Measurements from ENCODE around the gene SORBS1.

DNA sequence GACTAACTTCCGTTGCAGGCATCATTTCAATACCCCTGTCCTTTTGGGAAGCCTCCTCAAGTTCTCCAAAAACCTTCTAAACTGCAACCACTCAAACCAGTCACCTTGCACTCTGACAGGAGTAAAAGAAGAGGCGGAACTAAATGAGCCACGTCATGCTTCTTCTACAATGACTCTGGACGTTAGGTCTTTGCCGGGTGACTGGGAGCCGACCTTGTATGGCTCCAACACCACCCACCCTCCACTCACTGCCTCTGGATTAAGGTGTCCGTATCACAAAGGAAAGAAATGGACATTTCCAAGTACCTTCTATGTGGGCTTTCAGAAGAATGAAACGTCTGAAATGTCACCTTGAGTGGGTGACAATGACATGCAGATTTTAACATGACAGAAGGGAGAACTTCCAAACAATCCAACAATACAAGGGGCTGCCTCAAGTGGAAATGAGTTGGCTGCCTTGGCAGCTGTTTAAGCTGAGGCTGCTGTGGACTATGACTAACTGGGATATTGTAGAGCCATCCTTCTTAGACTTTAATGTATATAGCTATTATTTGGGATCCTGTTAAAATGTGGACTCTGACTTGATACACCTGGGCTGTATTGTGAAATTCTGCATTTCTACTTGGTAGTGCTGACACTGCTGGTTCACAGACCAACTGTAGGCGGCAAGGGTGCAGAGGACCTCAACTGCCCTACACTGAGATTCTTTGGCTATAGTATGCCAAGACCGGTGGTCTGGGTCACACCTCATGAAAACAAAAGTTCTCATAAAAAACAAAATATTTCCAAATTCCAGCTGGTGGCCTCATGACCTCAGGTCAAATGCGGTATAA, 236.5 kb downstream of the SORBS1 start:
- TF ChIP-seq, protein P1, sequence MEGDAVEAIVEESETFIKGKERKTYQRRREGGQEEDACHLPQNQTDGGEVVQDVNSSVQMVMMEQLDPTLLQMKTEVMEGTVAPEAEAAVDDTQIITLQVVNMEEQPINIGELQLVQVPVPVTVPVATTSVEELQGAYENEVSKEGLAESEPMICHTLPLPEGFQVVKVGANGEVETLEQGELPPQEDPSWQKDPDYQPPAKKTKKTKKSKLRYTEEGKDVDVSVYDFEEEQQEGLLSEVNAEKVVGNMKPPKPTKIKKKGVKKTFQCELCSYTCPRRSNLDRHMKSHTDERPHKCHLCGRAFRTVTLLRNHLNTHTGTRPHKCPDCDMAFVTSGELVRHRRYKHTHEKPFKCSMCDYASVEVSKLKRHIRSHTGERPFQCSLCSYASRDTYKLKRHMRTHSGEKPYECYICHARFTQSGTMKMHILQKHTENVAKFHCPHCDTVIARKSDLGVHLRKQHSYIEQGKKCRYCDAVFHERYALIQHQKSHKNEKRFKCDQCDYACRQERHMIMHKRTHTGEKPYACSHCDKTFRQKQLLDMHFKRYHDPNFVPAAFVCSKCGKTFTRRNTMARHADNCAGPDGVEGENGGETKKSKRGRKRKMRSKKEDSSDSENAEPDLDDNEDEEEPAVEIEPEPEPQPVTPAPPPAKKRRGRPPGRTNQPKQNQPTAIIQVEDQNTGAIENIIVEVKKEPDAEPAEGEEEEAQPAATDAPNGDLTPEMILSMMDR (IDR thresholded peaks at IDR 0.05; ENCODE audit: low read depth, low read length, missing input control) = no peak
- TF ChIP-seq, protein P2, sequence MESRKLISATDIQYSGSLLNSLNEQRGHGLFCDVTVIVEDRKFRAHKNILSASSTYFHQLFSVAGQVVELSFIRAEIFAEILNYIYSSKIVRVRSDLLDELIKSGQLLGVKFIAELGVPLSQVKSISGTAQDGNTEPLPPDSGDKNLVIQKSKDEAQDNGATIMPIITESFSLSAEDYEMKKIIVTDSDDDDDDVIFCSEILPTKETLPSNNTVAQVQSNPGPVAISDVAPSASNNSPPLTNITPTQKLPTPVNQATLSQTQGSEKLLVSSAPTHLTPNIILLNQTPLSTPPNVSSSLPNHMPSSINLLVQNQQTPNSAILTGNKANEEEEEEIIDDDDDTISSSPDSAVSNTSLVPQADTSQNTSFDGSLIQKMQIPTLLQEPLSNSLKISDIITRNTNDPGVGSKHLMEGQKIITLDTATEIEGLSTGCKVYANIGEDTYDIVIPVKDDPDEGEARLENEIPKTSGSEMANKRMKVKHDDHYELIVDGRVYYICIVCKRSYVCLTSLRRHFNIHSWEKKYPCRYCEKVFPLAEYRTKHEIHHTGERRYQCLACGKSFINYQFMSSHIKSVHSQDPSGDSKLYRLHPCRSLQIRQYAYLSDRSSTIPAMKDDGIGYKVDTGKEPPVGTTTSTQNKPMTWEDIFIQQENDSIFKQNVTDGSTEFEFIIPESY (IDR thresholded peaks at IDR 0.05) = no peak
- TF ChIP-seq, protein P3, sequence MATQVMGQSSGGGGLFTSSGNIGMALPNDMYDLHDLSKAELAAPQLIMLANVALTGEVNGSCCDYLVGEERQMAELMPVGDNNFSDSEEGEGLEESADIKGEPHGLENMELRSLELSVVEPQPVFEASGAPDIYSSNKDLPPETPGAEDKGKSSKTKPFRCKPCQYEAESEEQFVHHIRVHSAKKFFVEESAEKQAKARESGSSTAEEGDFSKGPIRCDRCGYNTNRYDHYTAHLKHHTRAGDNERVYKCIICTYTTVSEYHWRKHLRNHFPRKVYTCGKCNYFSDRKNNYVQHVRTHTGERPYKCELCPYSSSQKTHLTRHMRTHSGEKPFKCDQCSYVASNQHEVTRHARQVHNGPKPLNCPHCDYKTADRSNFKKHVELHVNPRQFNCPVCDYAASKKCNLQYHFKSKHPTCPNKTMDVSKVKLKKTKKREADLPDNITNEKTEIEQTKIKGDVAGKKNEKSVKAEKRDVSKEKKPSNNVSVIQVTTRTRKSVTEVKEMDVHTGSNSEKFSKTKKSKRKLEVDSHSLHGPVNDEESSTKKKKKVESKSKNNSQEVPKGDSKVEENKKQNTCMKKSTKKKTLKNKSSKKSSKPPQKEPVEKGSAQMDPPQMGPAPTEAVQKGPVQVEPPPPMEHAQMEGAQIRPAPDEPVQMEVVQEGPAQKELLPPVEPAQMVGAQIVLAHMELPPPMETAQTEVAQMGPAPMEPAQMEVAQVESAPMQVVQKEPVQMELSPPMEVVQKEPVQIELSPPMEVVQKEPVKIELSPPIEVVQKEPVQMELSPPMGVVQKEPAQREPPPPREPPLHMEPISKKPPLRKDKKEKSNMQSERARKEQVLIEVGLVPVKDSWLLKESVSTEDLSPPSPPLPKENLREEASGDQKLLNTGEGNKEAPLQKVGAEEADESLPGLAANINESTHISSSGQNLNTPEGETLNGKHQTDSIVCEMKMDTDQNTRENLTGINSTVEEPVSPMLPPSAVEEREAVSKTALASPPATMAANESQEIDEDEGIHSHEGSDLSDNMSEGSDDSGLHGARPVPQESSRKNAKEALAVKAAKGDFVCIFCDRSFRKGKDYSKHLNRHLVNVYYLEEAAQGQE (IDR thresholded peaks at IDR 0.05) = no peak
- TF ChIP-seq RXRA (IDR thresholded peaks at IDR 0.05) (no peak), FOXA2 (IDR thresholded peaks at IDR 0.05) (no peak), EGR1 (IDR thresholded peaks at IDR 0.05; ENCODE audit: low read depth in 2 of 2) (no peak)
- TF ChIP-seq, protein P4, sequence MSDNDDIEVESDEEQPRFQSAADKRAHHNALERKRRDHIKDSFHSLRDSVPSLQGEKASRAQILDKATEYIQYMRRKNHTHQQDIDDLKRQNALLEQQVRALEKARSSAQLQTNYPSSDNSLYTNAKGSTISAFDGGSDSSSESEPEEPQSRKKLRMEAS (IDR thresholded peaks at IDR 0.05) = no peak

Data from liver (tissue), 3 donors.